Breast epithelium (tissue), 3 donors: Measurements from ENCODE around the gene GABRR2.

ENCODE experiments used
- CTCF ChIP-seq, 3 donors: fragments of 450-650 bp; IDR thresholded peaks; one replicate each; pipeline ENCODE4 v1.5.1; 2016 to 2017; ENCODE audit warnings: antibody characterized with exemption in 3 of 3, mild to moderate bottlenecking in 3 of 3, moderate library complexity in 3 of 3
- POLR2A ChIP-seq: fragments of 450-650 bp; IDR thresholded peaks from one replicate; pipeline ENCODE4 v1.6.1; 2016; ENCODE audit warnings: antibody characterized with exemption, mild to moderate bottlenecking, moderate library complexity
- POLR2AphosphoS5 ChIP-seq, 3 donors: sonication (generic); formaldehyde crosslinking; IDR thresholded peaks; one replicate each; pipeline ENCODE4 v1.6.1; 2017; ENCODE audit warnings: antibody characterized with exemption in 3 of 3

DNA sequence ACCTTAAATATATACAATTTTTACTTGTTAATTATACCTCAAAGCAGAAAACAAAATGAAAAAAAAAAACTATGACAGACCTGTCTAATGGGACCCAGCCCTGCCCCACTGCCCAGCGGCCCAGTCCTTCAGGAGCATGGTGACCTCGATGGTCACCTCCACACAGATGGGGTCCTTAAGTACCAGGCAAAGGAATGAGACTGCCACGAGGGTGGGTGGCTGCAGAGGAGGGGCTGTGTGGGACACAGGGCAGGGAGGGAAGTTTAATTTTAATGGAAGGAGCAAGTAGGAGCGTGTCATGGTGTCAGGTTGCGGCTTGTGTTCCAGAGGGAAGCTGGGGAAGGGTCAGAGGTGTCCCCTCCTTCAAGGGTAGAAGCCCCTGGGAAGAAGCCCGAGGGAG is 28.6 kb downstream of the GABRR2 start:
- TF ChIP-seq CTCF (IDR thresholded peaks at IDR 0.05) (no peak), POLR2A (no peak), POLR2AphosphoS5 (IDR thresholded peaks at IDR 0.05) (no peak)
